Retinal pigment epithelial cell (primary cell): ENCODE results near the gene SLCO1C1.

Experiments used
- DNase-seq: peaks from one replicate; pipeline ENCODE4 v3.0.0-alpha.2; 2010; ENCODE audit warnings: low read depth
- H3K4me3 ChIP-seq: 2 replicates; pipeline ENCODE4 v1.5.1; 2011; ENCODE audit warnings: mild to moderate bottlenecking, low read length, control low read depth, moderate library complexity
- CTCF ChIP-seq: conservative IDR thresholded peaks from 2 replicates; pipeline ENCODE4 v1.5.1; 2011; ENCODE audit warnings: low read depth, low read length, control low read depth, inconsistent platforms

Gene SLCO1C1

GRCh38 chr12:20701106-20701505 lies 6.0 kb downstream of the SLCO1C1 start:
- DNase-seq = no peak

GRCh38 chr12:20704860-20705259 lies 9.7 kb downstream of the SLCO1C1 start:
- DNase-seq = no peak
- no peak for TF ChIP-seq CTCF

More at GRCh38 chr12:20701106-20701505, 6.0 kb downstream of the SLCO1C1 start:
- TF ChIP-seq CTCF = no peak
- H3K4me3 ChIP-seq = no peak overlapping the region

GRCh38 chr12:20711846-20712245 lies 16.7 kb downstream of the SLCO1C1 start:
- DNase-seq = no peak
- TF ChIP-seq CTCF = no peak
- no peak overlapping the region for H3K4me3 ChIP-seq

More at GRCh38 chr12:20704860-20705259, 9.7 kb downstream of the SLCO1C1 start:
- H3K4me3 ChIP-seq = no peak overlapping the region

- DNase-seq = no peak
- TF ChIP-seq CTCF = no peak
- no peak overlapping the region for H3K4me3 ChIP-seq
Measured at GRCh38 chr12:20716037-20716436, 20.9 kb downstream of the SLCO1C1 start.

GRCh38 chr12:20716985-20717384 lies 21.9 kb downstream of the SLCO1C1 start:
- DNase-seq = no peak
- no peak overlapping the region for H3K4me3 ChIP-seq
- no peak for TF ChIP-seq CTCF

- H3K4me3 ChIP-seq = no peak overlapping the region
Measured at GRCh38 chr12:20718294-20718693, 23.2 kb downstream of the SLCO1C1 start.

More at GRCh38 chr12:20718294-20718693, 23.2 kb downstream of the SLCO1C1 start:
- no peak for DNase-seq
- no peak for TF ChIP-seq CTCF
